SK-N-SH treated with all-trans-retinoic acid at 6 μM for 48 hours (cell line): Measurements from ENCODE around the gene CDT1.

Experiments
- ATAC-seq: fragments of 200-7000 bp; cut with Tn5 transposase; 3 replicates; pipeline ENCODE4 v1.9.1; 2020; ENCODE audit warnings: mild to moderate bottlenecking, moderate library complexity
- BACH2 ChIP-seq: fragments of 250-450 bp; sonication (Bioruptor Pico); IDR thresholded peaks from 2 replicates; pipeline ENCODE4 v1.9.0; 2021; ENCODE audit warnings: mild to moderate bottlenecking, borderline replicate concordance
- CSDC2 ChIP-seq: fragments of 250-450 bp; sonication (Bioruptor Pico); IDR thresholded peaks from 2 replicates; pipeline ENCODE4 v1.5.0; 2020; ENCODE audit warnings: mild to moderate bottlenecking, moderate library complexity
- GLIS3 ChIP-seq: fragments of 250-450 bp; sonication (Bioruptor Pico); IDR thresholded peaks from 2 replicates; pipeline ENCODE4 v1.5.0; 2020; ENCODE audit warnings: mild to moderate bottlenecking, moderate library complexity
- ISL1 ChIP-seq: fragments of 250-450 bp; sonication (Bioruptor Pico); IDR thresholded peaks from 2 replicates; pipeline ENCODE4 v2.1.2; 2022; ENCODE audit warnings: mild to moderate bottlenecking, moderate library complexity
- OSR1 ChIP-seq: fragments of 250-450 bp; sonication (Bioruptor Pico); IDR thresholded peaks from 2 replicates; pipeline ENCODE4 v1.8.0; 2022; ENCODE audit warnings: moderate library complexity, mild to moderate bottlenecking, inconsistent platforms
- PPARA ChIP-seq: fragments of 250-450 bp; sonication (Bioruptor Pico); IDR thresholded peaks from 2 replicates; pipeline ENCODE4 v1.5.0; 2020; ENCODE audit warnings: mild to moderate bottlenecking, borderline replicate concordance
- RARB ChIP-seq: fragments of 250-450 bp; sonication (Bioruptor Pico); IDR thresholded peaks from 2 replicates; pipeline ENCODE4 v1.8.0; 2021; ENCODE audit warnings: mild to moderate bottlenecking, moderate library complexity
- SNAI2 ChIP-seq: fragments of 250-450 bp; sonication (Bioruptor Pico); IDR thresholded peaks from 2 replicates; pipeline ENCODE4 v1.5.0; 2020; ENCODE audit warnings: mild to moderate bottlenecking, moderate library complexity
- TCF4 ChIP-seq: fragments of 250-450 bp; sonication (Bioruptor Pico); IDR thresholded peaks from 2 replicates; pipeline ENCODE4 v1.8.0; 2021; ENCODE audit warnings: mild to moderate bottlenecking, moderate library complexity, borderline replicate concordance
- TOX ChIP-seq: fragments of 250-450 bp; sonication (Bioruptor Pico); IDR thresholded peaks from 2 replicates; pipeline ENCODE4 v1.8.0; 2021; ENCODE audit warnings: mild to moderate bottlenecking, moderate library complexity, borderline replicate concordance
- ZC3H10 ChIP-seq: fragments of 250-450 bp; sonication (Bioruptor Pico); IDR thresholded peaks from 2 replicates; pipeline ENCODE4 v1.5.1; 2021; ENCODE audit warnings: mild to moderate bottlenecking, moderate library complexity
- ZFP3 ChIP-seq: fragments of 250-450 bp; sonication (Bioruptor Pico); IDR thresholded peaks from 2 replicates; pipeline ENCODE4 v1.5.0; 2020; ENCODE audit warnings: mild to moderate bottlenecking, moderate library complexity
- ZFP30 ChIP-seq: fragments of 450-650 bp; formaldehyde crosslinking; IDR thresholded peaks from 2 replicates; pipeline ENCODE4 v1.5.0; 2022; ENCODE audit warnings: mild to moderate bottlenecking, moderate library complexity
- ZNF565 ChIP-seq: fragments of 450-650 bp; formaldehyde crosslinking; conservative IDR thresholded peaks from 2 replicates; pipeline ENCODE4 v1.5.0; 2020; ENCODE audit warnings: low read depth, mild to moderate bottlenecking, moderate library complexity
- ZNF70 ChIP-seq: fragments of 450-650 bp; formaldehyde crosslinking; IDR thresholded peaks from 2 replicates; pipeline ENCODE4 v1.5.0; 2020; ENCODE audit warnings: mild to moderate bottlenecking, moderate library complexity
- ZNF8 ChIP-seq: fragments of 450-650 bp; formaldehyde crosslinking; IDR thresholded peaks from 2 replicates; pipeline ENCODE4 v1.5.0; 2020; ENCODE audit warnings: mild to moderate bottlenecking, moderate library complexity
- TF ChIP-seq, protein P1 (sequence below): fragments of 250-450 bp; sonication (Bioruptor Pico); IDR thresholded peaks from 2 replicates; pipeline ENCODE4 v1.8.0; 2020; ENCODE audit warnings: mild to moderate bottlenecking, moderate library complexity, borderline replicate concordance
- TF ChIP-seq, protein P2 (sequence below): fragments of 250-450 bp; sonication (Bioruptor Pico); IDR thresholded peaks from 2 replicates; pipeline ENCODE4 v1.5.1; 2021; ENCODE audit warnings: mild to moderate bottlenecking, moderate library complexity
- TF ChIP-seq, protein P3 (sequence below): fragments of 250-450 bp; sonication (Bioruptor Pico); IDR thresholded peaks from 2 replicates; pipeline ENCODE4 v1.8.0; 2021; ENCODE audit warnings: low read depth, mild to moderate bottlenecking, moderate library complexity, borderline replicate concordance
- TF ChIP-seq, protein P4 (sequence below): fragments of 250-450 bp; sonication (Bioruptor Pico); IDR thresholded peaks from 2 replicates; pipeline ENCODE4 v1.5.1; 2020; ENCODE audit warnings: low read depth, mild to moderate bottlenecking, moderate library complexity
- TF ChIP-seq, protein P5 (sequence below): fragments of 250-450 bp; sonication (Bioruptor Pico); IDR thresholded peaks from 2 replicates; pipeline ENCODE4 v1.5.0; 2020; ENCODE audit warnings: mild to moderate bottlenecking, moderate library complexity

Gene CDT1

DNA sequence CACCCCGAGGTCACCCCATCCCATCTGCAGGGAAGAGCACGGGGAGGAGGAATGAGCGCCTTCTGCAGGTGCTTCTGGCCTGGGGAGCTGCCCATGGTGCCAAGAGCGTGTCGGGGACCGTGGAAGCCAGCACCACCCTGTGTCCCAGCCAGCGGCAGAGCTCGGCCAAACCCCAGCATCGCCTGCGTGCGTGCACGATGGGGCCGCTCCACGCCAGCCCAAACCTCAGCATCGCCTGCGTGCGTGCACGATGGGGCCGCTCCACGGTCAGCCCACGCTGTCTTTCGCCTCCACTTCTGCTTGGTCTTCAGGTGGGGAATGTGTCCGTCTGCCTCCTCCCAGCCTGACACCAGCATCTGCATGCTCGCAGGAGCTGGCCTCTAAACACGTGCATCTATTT is 39.2 kb downstream of the CDT1 start:
- TF ChIP-seq ZNF8 (CRISPR knock-in tag), result no peak
- TF ChIP-seq, protein P1, sequence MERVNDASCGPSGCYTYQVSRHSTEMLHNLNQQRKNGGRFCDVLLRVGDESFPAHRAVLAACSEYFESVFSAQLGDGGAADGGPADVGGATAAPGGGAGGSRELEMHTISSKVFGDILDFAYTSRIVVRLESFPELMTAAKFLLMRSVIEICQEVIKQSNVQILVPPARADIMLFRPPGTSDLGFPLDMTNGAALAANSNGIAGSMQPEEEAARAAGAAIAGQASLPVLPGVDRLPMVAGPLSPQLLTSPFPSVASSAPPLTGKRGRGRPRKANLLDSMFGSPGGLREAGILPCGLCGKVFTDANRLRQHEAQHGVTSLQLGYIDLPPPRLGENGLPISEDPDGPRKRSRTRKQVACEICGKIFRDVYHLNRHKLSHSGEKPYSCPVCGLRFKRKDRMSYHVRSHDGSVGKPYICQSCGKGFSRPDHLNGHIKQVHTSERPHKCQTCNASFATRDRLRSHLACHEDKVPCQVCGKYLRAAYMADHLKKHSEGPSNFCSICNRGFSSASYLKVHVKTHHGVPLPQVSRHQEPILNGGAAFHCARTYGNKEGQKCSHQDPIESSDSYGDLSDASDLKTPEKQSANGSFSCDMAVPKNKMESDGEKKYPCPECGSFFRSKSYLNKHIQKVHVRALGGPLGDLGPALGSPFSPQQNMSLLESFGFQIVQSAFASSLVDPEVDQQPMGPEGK, result no peak
- no peak for TF ChIP-seq RARB
- no peak for TF ChIP-seq BACH2
- TF ChIP-seq ZFP3 (CRISPR knock-in tag), result no peak
- TF ChIP-seq PPARA, result no peak
- TF ChIP-seq TCF4, result no peak
- TF ChIP-seq ZFP30, result no peak
- TF ChIP-seq ZC3H10 (CRISPR knock-in tag), result no peak
- no peak for TF ChIP-seq OSR1 (CRISPR knock-in tag)
- TF ChIP-seq CSDC2 (CRISPR knock-in tag), result no peak
- ATAC-seq, result no peak

DNA sequence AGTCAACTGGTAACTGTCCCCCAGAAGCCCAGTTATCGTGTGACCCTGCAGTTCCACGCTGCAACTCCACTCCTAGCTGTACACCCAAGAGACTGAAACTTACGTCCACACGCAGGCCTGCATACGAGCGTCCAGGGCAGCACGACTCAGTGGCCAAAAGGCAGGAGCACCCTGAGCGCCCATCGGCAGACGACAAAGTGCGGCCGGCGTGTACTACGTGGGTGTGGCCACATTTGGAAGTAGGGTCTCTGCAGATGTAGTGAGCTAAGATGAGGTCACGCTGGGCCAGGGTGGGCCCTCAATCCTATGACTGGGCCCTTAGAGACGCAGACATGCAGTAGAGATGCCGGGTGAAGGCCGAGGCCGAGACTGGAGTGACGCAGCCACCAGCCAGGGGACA is 39.7 kb downstream of the CDT1 start:
- ATAC-seq, result no peak

DNA sequence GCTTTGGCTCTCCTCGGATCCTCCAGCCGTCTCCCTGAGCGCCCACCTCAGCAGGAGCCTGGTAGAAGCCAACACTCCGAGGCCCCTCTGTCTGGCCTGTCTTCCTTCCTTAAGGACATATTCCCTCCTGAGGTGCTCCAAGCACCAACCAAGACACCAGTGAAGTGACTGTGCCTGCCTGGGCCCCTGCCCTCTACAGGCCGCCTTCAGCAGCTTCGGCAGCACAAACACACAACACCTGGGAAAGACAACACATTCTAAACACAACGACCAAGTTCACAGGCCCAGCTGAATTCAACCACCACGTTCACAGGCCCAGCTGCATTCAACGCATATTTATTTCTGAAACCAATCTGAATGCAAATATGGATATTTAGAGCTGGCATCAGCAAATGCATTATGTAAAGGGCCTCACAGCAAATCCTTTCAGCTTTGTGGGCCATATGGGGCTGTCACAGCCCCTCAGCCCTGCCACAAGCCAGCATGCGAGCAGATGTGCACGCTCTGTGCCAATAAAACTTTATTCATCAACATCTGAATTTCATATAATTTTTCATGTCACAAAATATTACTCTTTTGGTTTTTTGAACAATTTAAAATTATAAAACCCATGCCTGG is 40.9 kb downstream of the CDT1 start:
- ATAC-seq, result no peak
- TF ChIP-seq ISL1 (CRISPR knock-in tag) (no peak), PPARA (no peak), BACH2 (no peak), ZNF70 (CRISPR knock-in tag) (no peak), ZNF565 (CRISPR knock-in tag) (no peak), RARB (no peak), TCF4 (no peak), TOX (CRISPR knock-in tag) (no peak), GLIS3 (CRISPR knock-in tag) (no peak), ZNF8 (CRISPR knock-in tag) (no peak)
- TF ChIP-seq, protein P2, sequence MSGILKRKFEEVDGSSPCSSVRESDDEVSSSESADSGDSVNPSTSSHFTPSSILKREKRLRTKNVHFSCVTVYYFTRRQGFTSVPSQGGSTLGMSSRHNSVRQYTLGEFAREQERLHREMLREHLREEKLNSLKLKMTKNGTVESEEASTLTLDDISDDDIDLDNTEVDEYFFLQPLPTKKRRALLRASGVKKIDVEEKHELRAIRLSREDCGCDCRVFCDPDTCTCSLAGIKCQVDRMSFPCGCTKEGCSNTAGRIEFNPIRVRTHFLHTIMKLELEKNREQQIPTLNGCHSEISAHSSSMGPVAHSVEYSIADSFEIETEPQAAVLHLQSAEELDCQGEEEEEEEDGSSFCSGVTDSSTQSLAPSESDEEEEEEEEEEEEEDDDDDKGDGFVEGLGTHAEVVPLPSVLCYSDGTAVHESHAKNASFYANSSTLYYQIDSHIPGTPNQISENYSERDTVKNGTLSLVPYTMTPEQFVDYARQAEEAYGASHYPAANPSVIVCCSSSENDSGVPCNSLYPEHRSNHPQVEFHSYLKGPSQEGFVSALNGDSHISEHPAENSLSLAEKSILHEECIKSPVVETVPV (CRISPR knock-in tag), result no peak
- TF ChIP-seq, protein P3, sequence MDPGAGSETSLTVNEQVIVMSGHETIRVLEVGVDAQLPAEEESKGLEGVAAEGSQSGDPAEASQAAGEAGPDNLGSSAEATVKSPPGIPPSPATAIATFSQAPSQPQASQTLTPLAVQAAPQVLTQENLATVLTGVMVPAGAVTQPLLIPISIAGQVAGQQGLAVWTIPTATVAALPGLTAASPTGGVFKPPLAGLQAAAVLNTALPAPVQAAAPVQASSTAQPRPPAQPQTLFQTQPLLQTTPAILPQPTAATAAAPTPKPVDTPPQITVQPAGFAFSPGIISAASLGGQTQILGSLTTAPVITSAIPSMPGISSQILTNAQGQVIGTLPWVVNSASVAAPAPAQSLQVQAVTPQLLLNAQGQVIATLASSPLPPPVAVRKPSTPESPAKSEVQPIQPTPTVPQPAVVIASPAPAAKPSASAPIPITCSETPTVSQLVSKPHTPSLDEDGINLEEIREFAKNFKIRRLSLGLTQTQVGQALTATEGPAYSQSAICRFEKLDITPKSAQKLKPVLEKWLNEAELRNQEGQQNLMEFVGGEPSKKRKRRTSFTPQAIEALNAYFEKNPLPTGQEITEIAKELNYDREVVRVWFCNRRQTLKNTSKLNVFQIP (CRISPR knock-in tag), result no peak
- TF ChIP-seq, protein P4, sequence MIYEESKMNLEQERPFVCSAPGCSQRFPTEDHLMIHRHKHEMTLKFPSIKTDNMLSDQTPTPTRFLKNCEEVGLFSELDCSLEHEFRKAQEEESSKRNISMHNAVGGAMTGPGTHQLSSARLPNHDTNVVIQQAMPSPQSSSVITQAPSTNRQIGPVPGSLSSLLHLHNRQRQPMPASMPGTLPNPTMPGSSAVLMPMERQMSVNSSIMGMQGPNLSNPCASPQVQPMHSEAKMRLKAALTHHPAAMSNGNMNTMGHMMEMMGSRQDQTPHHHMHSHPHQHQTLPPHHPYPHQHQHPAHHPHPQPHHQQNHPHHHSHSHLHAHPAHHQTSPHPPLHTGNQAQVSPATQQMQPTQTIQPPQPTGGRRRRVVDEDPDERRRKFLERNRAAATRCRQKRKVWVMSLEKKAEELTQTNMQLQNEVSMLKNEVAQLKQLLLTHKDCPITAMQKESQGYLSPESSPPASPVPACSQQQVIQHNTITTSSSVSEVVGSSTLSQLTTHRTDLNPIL (CRISPR knock-in tag), result no peak

More for the DNA sequence above, 39.7 kb downstream of the CDT1 start:
- TF ChIP-seq SNAI2 (no peak), ISL1 (CRISPR knock-in tag) (no peak), ZFP30 (no peak), GLIS3 (CRISPR knock-in tag) (no peak), RARB (no peak)
- TF ChIP-seq, protein P5, sequence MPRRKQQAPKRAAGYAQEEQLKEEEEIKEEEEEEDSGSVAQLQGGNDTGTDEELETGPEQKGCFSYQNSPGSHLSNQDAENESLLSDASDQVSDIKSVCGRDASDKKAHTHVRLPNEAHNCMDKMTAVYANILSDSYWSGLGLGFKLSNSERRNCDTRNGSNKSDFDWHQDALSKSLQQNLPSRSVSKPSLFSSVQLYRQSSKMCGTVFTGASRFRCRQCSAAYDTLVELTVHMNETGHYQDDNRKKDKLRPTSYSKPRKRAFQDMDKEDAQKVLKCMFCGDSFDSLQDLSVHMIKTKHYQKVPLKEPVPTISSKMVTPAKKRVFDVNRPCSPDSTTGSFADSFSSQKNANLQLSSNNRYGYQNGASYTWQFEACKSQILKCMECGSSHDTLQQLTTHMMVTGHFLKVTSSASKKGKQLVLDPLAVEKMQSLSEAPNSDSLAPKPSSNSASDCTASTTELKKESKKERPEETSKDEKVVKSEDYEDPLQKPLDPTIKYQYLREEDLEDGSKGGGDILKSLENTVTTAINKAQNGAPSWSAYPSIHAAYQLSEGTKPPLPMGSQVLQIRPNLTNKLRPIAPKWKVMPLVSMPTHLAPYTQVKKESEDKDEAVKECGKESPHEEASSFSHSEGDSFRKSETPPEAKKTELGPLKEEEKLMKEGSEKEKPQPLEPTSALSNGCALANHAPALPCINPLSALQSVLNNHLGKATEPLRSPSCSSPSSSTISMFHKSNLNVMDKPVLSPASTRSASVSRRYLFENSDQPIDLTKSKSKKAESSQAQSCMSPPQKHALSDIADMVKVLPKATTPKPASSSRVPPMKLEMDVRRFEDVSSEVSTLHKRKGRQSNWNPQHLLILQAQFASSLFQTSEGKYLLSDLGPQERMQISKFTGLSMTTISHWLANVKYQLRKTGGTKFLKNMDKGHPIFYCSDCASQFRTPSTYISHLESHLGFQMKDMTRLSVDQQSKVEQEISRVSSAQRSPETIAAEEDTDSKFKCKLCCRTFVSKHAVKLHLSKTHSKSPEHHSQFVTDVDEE, result no peak
- TF ChIP-seq, protein P2 (CRISPR knock-in tag), result no peak
- TF ChIP-seq, protein P4 (CRISPR knock-in tag), result no peak
- TF ChIP-seq, all 23 proteins: peak for 0
